PC-9 (cell line): ENCODE data around the gene PRSS22. TPM values are rescaled to one million over a fixed set of nuclear protein-coding genes. Genes with fewer than 3 reads are reported as not detected.

Experiments used
- BruUV-seq: library from RNA; stranded (reverse); fragments of 400-500 nt; replicated peaks from 2 replicates; lab custom pipeline; 2021; lab: Mats Ljungman, UMichigan
- CTCF ChIA-PET: fragments of 300-600 bp; sonication (Branson Sonifier 250); formaldehyde crosslinking; loops from one replicate; lab custom pipeline; 2022; ENCODE audit warnings: antibody characterized with exemption; lab: Charles Lee
- POLR2A ChIA-PET: fragments of 300-600 bp; sonication (Branson Sonifier 250); formaldehyde crosslinking; loops from one replicate; lab custom pipeline; 2022; ENCODE audit warnings: antibody characterized with exemption; ENCODE audit not compliant: unreplicated experiment; lab: Charles Lee
- DNase-seq, 2 experiments: peaks; one replicate each; pipeline versions ENCODE4 v3.0.0 to v3.0.0-alpha.2; 2015 to 2022; ENCODE audit warnings: mixed read lengths in 1 of 2
- H2AFZ ChIP-seq: fragments of 200-600 bp; sonication (generic); 2 replicates; pipeline ENCODE4 v1.8.1; 2017; ENCODE audit warnings: antibody characterized with exemption
- H3F3A ChIP-seq: fragments of 200-600 bp; sonication (generic); 2 replicates; pipeline ENCODE4 v1.8.1; 2017; ENCODE audit warnings: antibody characterized with exemption, mild to moderate bottlenecking, low read depth; ENCODE audit not compliant: insufficient read depth
- H3K27ac ChIP-seq: fragments of 200-600 bp; sonication (generic); 2 replicates; pipeline ENCODE4 v1.6.1; 2016; ENCODE audit warnings: mixed run types
- H3K27me3 ChIP-seq: fragments of 200-600 bp; sonication (generic); 2 replicates; pipeline ENCODE4 v1.6.1; 2016; ENCODE audit warnings: low read depth, mixed run types; ENCODE audit not compliant: insufficient read depth
- H3K36me3 ChIP-seq: fragments of 200-600 bp; sonication (generic); 2 replicates; pipeline ENCODE4 v1.6.1; 2016; ENCODE audit warnings: low read depth, mixed run types
- H3K4me1 ChIP-seq: fragments of 200-600 bp; sonication (generic); replicated peaks from 2 replicates; pipeline ENCODE4 v1.6.1; 2016; ENCODE audit warnings: mixed run types; ENCODE audit not compliant: insufficient read depth
- H3K4me2 ChIP-seq: fragments of 200-600 bp; sonication (generic); 2 replicates; pipeline ENCODE4 v1.6.1; 2017; ENCODE audit warnings: mixed run types
- H3K4me3 ChIP-seq: fragments of 200-600 bp; sonication (generic); 2 replicates; pipeline ENCODE4 v1.6.1; 2016; ENCODE audit warnings: mixed run types
- H3K79me2 ChIP-seq: fragments of 200-600 bp; sonication (generic); 2 replicates; pipeline ENCODE4 v1.6.1; 2017; ENCODE audit warnings: low read depth, mixed run types
- H3K9me2 ChIP-seq: fragments of 200-600 bp; sonication (generic); 2 replicates; pipeline ENCODE4 v1.8.1; 2017; ENCODE audit warnings: mild to moderate bottlenecking; ENCODE audit not compliant: insufficient read depth
- H3K9me3 ChIP-seq: fragments of 200-600 bp; sonication (generic); 2 replicates; pipeline ENCODE4 v1.8.1; 2016; ENCODE audit warnings: low read depth; ENCODE audit not compliant: insufficient read depth
- H4K20me1 ChIP-seq: fragments of 200-600 bp; sonication (generic); 2 replicates; pipeline ENCODE4 v1.8.1; 2017; ENCODE audit not compliant: insufficient read depth
- EZH2 ChIP-seq: fragments of 200-600 bp; sonication (generic); IDR thresholded peaks from 2 replicates; pipeline ENCODE4 v1.8.0; 2017; ENCODE audit warnings: antibody characterized with exemption, low read depth
- intact Hi-C: fragments of 100-400 bp; cut with micrococcal nuclease; formaldehyde crosslinking; loops from one replicate; pipeline ENCODE4 v1.10.0; 2022; ENCODE audit not compliant: unreplicated experiment
- total RNA-seq: library from RNA; stranded (reverse); gene quantifications from 2 replicates; pipeline ENCODE4 v1.2.3, GENCODE V29; 2021
- TF ChIP-seq, protein P1 (sequence below): fragments of 200-600 bp; sonication (generic); conservative IDR thresholded peaks from 2 replicates; pipeline ENCODE4 v1.6.1; 2017; ENCODE audit warnings: mixed run types, antibody characterized with exemption, mild to moderate bottlenecking, moderate library complexity

The PRSS22 gene
- total RNA-seq, 1 experiment from 2014 or later, result 99.7 TPM

DNA sequence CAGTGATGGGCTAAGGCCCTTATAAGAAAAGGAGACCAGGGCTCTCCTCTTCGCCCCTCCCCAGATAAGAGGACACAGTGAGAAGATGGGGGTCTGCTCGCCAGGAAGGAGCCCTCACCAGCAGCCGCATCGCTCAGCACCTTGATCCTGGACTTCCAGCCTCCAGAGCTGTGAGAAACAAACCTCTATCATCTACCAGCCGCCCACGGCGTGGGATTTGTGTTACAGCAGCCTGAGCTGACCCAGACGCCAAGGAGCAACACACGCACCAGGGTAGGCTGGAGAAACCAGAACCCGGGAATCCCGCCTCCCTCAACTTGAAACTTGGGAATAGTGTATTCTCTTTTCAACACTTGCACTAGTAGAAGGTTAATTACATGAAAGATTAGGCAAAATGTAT lies 32.1 kb downstream of the PRSS22 start:
- DNase-seq, result no peak
- Histone ChIP-seq H3F3A (peaks cover 25% of the 10 kb centered on the region; the same call in 1 of the 2 replicates), H3K9me2 (no peaks in the 10 kb centered on the region), H3K27ac (no peak overlapping the region), H3K27me3 (no peaks in the 10 kb centered on the region), H3K4me1 (peaks cover 14% of the 10 kb centered on the region), H3K4me2 (no peak overlapping the region), H3K79me2 (no peaks in the 10 kb centered on the region), H2AFZ (no peak overlapping the region), H3K36me3 (no peaks in the 10 kb centered on the region), H3K4me3 (no peak overlapping the region), H3K9me3 (no peaks in the 10 kb centered on the region), H4K20me1 (no peaks in the 10 kb centered on the region)
- BruUV-seq, result no TSS peak
- intact Hi-C loops, result no loop called here
- CTCF ChIA-PET, result no interaction called here
- TF ChIP-seq, protein P1, sequence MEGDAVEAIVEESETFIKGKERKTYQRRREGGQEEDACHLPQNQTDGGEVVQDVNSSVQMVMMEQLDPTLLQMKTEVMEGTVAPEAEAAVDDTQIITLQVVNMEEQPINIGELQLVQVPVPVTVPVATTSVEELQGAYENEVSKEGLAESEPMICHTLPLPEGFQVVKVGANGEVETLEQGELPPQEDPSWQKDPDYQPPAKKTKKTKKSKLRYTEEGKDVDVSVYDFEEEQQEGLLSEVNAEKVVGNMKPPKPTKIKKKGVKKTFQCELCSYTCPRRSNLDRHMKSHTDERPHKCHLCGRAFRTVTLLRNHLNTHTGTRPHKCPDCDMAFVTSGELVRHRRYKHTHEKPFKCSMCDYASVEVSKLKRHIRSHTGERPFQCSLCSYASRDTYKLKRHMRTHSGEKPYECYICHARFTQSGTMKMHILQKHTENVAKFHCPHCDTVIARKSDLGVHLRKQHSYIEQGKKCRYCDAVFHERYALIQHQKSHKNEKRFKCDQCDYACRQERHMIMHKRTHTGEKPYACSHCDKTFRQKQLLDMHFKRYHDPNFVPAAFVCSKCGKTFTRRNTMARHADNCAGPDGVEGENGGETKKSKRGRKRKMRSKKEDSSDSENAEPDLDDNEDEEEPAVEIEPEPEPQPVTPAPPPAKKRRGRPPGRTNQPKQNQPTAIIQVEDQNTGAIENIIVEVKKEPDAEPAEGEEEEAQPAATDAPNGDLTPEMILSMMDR, result no peak
- TF ChIP-seq EZH2, result no peak
- POLR2A ChIA-PET, result no interaction called here

DNA sequence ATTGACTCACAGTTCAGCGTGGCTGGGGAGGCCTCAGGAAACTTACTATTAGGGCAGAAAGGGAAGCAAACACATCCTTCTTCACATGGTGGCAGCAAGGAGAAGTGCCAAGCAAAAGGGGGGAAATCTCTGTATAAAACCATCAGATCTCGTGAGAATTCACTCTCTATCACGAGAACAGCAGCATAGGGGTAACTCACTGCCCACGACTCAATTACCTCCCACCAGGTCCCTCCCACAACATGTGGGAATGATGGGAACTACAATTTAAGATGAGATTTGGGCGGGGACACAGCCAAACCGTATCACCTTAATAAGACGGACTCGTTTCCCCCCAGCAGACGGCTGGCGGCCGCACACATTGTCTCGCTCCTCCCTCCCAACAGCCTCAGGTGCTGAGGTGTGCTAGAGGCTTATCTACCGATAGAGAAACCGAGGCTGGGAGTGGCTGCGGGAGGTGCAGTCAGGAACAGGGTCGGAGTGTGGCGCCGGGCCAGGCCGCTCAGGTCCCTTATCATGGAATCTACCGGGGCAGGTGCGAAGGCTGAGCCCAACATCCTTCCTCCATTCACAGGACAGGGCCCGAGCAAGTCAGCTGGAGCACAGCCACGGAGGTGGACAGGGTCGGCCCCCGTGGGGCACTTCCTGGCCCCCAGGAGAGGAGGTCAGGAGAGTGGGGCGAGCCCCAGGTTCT lies 32.8 kb downstream of the PRSS22 start:
- no peak overlapping the region for H3K4me3 ChIP-seq
- no peak overlapping the region for H3K4me2 ChIP-seq
- H4K20me1 ChIP-seq, result no peaks in the 10 kb centered on the region
- no peak overlapping the region for H3K27ac ChIP-seq
- POLR2A ChIA-PET, result no interaction called here
- no peak for DNase-seq
- no peaks in the 10 kb centered on the region for H3K27me3 ChIP-seq
- TF ChIP-seq, protein P1, result no peak
- no peak for TF ChIP-seq EZH2
- H3K79me2 ChIP-seq, result no peaks in the 10 kb centered on the region
- no TSS peak for BruUV-seq
- CTCF ChIA-PET, result no interaction called here
- peaks cover 25% of the 10 kb centered on the region; the same call in 1 of the 2 replicates for H3F3A ChIP-seq
- peaks cover 10% of the 10 kb centered on the region for H3K4me1 ChIP-seq
- intact Hi-C loops, result no loop called here
- H2AFZ ChIP-seq, result no peak overlapping the region
- no peaks in the 10 kb centered on the region for H3K9me3 ChIP-seq
- H3K9me2 ChIP-seq, result no peaks in the 10 kb centered on the region
- H3K36me3 ChIP-seq, result no peaks in the 10 kb centered on the region

DNA sequence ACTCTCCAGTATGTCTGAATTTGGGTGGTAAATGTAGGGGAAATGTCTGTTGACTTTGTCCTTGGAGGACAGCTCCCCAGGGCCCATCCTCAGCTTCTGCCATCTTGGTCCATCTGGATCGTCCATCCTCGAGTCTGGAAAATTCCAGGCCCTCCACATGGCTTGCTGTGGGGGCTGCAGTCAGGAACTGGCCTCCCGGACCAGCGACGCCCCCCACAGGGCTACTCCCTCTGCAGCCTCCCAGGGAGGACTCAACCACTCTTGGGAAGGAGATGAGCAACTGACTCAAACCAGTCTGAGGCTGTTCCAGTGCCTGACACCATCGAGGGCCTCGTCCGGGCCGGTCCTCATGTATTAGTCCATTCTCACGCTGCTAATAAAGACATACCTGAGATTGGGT lies 33.3 kb downstream of the PRSS22 start:
- Histone ChIP-seq H3K4me2 (no peak overlapping the region), H3K9me3 (no peaks in the 10 kb centered on the region), H3K79me2 (no peaks in the 10 kb centered on the region), H3K27ac (no peak overlapping the region), H3K4me3 (no peak overlapping the region), H4K20me1 (no peaks in the 10 kb centered on the region), H3K27me3 (no peaks in the 10 kb centered on the region), H3K36me3 (no peaks in the 10 kb centered on the region), H3K9me2 (no peaks in the 10 kb centered on the region), H3F3A (peaks cover 22% of the 10 kb centered on the region; the same call in 1 of the 2 replicates), H2AFZ (no peak overlapping the region), H3K4me1 (peaks cover 4% of the 10 kb centered on the region)
- CTCF ChIA-PET, result no interaction called here
- POLR2A ChIA-PET, result no interaction called here
- intact Hi-C loops, result no loop called here
- DNase-seq, result no peak
- TF ChIP-seq, protein P1, result no peak
- no peak for TF ChIP-seq EZH2
- no TSS peak for BruUV-seq
